Esophagus muscularis mucosa (tissue), 4 donors: Measurements from ENCODE around the gene ZSCAN4. TPM values are rescaled to one million over a fixed set of nuclear protein-coding genes. Genes with fewer than 3 reads are reported as not detected.

Experiments used
- DNase-seq: peaks from one replicate; pipeline ENCODE4 v3.0.0-alpha.2; 2017; ENCODE audit errors: extremely low spot score
- H3K27ac ChIP-seq, 4 donors: fragments of 200-600 bp; sonication (generic); replicated peaks in 1 of 4; 1 replicate in 3 of 4; 2 replicates in 1 of 4; pipeline ENCODE4 v1.5.1; 2016 to 2019; ENCODE audit warnings: mild to moderate bottlenecking in 1 of 4
- H3K27me3 ChIP-seq, 4 donors: fragments of 200-600 bp; sonication (generic); one replicate each; pipeline versions ENCODE4 v1.5.1 to v1.6.0; 2016 to 2019
- H3K36me3 ChIP-seq, 4 donors: fragments of 200-600 bp; sonication (generic); one replicate each; pipeline ENCODE4 v1.5.1; 2016 to 2019
- H3K4me1 ChIP-seq, 4 donors: fragments of 200-600 bp; sonication (generic); one replicate each; pipeline ENCODE4 v1.5.1; 2016 to 2019
- H3K4me3 ChIP-seq, 4 donors: fragments of 200-600 bp; sonication (generic); 1 replicate in 2 of 4; 2 replicates in 2 of 4; pipeline ENCODE4 v1.5.1; 2016 to 2019; ENCODE audit warnings: mild to moderate bottlenecking in 4 of 4, moderate library complexity in 1 of 4
- H3K9me3 ChIP-seq, 4 donors: fragments of 200-600 bp; sonication (generic); 1 replicate in 3 of 4; 2 replicates in 1 of 4; pipeline ENCODE4 v1.5.1; 2016 to 2019
- EP300 ChIP-seq: sonication (generic); formaldehyde crosslinking; IDR thresholded peaks from one replicate; pipeline ENCODE4 v1.6.1; 2017; ENCODE audit warnings: antibody characterized with exemption
- POLR2A ChIP-seq: fragments of 450-650 bp; IDR thresholded peaks from one replicate; pipeline ENCODE4 v1.6.1; 2017; ENCODE audit warnings: antibody characterized with exemption, moderate library complexity, mild to moderate bottlenecking, low read depth
- POLR2AphosphoS5 ChIP-seq, 2 donors: sonication (generic); formaldehyde crosslinking; IDR thresholded peaks; one replicate each; pipeline ENCODE4 v1.6.1; 2017; ENCODE audit warnings: antibody characterized with exemption in 2 of 2
- WGBS: methylation state at CpG from one replicate; pipeline ENCODE4 v1.1.5; 2018; 5-methylcytosine and 5-hydroxymethylcytosine counted together
- intact Hi-C: fragments of 100-400 bp; cut with DNase I; formaldehyde crosslinking; loops from one replicate; pipeline ENCODE4 v1.15.1; 2023
- total RNA-seq, 4 donors: library from RNA; depleted of rRNA; stranded (reverse); fragments of >200 nt; gene quantifications; one replicate each; pipeline versions ENCODE4 v1.1.0 to v1.2.1, GENCODE V29; 2016
- TF ChIP-seq, protein P1 (sequence below), 3 experiments: fragments of 200-600 bp in 2 of 3; fragments of 450-650 bp in 1 of 3; sonication (generic) in 2 of 3; IDR thresholded peaks; one replicate each; pipeline ENCODE4 v1.5.1; 2017 to 2019; ENCODE audit warnings: antibody characterized with exemption in 3 of 3, mild to moderate bottlenecking in 2 of 3, moderate library complexity in 1 of 3

The ZSCAN4 gene
- total RNA-seq, 4 donors from 2014 or later = not detected

DNA sequence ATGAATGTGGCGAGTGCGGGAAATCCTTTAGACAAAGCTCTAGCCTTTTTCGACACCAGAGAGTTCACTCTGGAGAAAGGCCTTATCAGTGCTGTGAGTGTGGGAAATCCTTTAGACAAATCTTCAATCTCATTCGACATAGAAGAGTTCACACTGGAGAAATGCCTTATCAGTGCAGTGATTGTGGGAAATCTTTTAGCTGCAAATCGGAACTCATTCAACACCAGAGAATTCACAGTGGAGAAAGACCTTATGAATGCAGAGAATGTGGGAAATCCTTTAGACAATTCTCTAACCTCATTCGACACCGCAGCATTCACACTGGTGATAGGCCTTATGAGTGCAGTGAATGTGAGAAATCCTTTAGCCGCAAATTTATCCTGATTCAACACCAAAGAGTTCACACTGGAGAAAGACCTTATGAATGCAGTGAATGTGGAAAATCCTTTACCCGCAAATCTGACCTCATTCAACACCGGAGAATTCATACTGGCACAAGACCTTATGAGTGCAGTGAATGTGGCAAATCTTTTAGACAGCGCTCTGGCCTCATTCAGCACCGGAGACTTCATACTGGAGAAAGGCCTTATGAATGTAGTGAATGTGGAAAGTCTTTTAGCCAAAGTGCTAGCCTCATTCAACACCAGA is 18.8 kb downstream of the ZSCAN4 start:
- H3K36me3 ChIP-seq = peaks cover 36 to 57% (median 47%) of the 10 kb centered on the region in 4 donors
- no peaks in the 10 kb centered on the region for H3K27me3 ChIP-seq
- H3K4me1 ChIP-seq = peaks cover 15 to 17% (median 16%) of the 10 kb centered on the region in 4 donors
- TF ChIP-seq, protein P1, sequence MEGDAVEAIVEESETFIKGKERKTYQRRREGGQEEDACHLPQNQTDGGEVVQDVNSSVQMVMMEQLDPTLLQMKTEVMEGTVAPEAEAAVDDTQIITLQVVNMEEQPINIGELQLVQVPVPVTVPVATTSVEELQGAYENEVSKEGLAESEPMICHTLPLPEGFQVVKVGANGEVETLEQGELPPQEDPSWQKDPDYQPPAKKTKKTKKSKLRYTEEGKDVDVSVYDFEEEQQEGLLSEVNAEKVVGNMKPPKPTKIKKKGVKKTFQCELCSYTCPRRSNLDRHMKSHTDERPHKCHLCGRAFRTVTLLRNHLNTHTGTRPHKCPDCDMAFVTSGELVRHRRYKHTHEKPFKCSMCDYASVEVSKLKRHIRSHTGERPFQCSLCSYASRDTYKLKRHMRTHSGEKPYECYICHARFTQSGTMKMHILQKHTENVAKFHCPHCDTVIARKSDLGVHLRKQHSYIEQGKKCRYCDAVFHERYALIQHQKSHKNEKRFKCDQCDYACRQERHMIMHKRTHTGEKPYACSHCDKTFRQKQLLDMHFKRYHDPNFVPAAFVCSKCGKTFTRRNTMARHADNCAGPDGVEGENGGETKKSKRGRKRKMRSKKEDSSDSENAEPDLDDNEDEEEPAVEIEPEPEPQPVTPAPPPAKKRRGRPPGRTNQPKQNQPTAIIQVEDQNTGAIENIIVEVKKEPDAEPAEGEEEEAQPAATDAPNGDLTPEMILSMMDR (IDR thresholded peaks at IDR 0.05) = no peak
- TF ChIP-seq POLR2A (no peak), POLR2AphosphoS5 (IDR thresholded peaks at IDR 0.05) (no peak), EP300 (no peak)
- WGBS = 92% methylated on average over 12 of the region's 12 CpGs
- H3K27ac ChIP-seq = no peak overlapping the region
- no peak overlapping the region for H3K4me3 ChIP-seq
- H3K9me3 ChIP-seq = peaks cover 14 to 93% (median 74%) of the 10 kb centered on the region in 4 donors
- intact Hi-C loops = no loop called here
- no peak for DNase-seq

DNA sequence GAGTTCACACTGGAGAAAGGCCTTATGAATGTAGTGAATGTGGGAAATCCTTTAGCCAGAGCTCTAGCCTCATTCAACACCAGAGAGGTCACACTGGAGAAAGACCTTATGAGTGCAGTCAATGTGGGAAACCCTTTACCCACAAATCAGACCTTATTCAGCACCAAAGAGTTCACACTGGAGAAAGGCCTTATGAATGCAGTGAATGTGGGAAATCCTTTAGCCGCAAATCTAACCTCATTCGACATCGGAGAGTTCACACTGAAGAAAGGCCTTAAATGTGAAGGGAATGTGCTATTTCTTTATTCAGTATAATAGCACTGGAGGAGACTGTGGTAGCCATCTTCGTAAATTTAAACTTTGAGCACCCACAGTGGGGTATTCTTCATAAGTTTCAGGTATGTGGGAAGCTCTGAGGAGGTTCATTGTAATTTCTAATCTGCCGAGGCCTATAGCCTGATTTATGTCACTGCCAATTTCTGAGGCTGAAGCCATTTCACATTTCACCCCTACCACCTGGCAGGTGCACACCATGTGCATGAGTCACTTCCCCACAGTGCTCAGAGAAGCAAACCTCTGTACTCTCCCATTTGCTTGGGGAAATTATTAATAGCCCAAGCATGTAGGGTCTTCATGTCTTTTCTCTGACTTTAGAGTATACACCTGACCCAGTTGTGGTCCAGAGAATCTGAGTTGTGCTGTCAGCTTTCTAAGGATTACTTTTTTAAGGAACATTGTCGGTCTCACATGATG is 19.5 kb downstream of the ZSCAN4 start:
- Histone ChIP-seq H3K9me3 (peaks cover 14 to 96% (median 76%) of the 10 kb centered on the region in 4 donors), H3K4me1 (peaks cover 8 to 10% (median 9%) of the 10 kb centered on the region in 4 donors), H3K27ac (no peak overlapping the region), H3K27me3 (no peaks in the 10 kb centered on the region), H3K4me3 (no peak overlapping the region), H3K36me3 (peaks cover 36 to 62% (median 47%) of the 10 kb centered on the region in 4 donors)
- TF ChIP-seq, protein P1 (IDR thresholded peaks at IDR 0.05) = no peak
- no peak for TF ChIP-seq POLR2A
- TF ChIP-seq POLR2AphosphoS5 (IDR thresholded peaks at IDR 0.05) = no peak
- TF ChIP-seq EP300 = no peak
- intact Hi-C loops = no loop called here
- 97% methylated on average over 6 of the region's 6 CpGs for WGBS
- no peak for DNase-seq

DNA sequence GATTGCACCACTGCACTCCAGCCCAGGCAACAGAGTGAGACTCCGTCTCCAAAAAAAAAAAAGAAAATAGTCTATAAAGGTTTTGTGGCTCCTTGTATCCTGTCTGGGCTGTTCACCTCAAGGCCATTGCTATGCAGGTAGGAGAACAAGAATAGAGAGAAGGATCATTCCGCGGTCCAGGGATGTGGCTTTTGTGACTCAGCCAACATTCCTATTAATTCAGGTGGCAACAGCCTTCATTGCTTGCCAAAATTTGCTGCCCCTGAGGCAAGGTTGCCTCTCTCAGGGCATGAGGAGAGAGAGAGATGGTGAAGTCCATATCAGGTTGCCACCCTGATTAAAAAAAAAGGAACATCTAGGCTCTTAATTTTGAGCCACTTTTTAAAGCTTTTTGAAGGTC is 21.0 kb downstream of the ZSCAN4 start:
- 94% methylated on average over 3 of the region's 3 CpGs for WGBS
- Histone ChIP-seq H3K27ac (no peak overlapping the region), H3K4me3 (no peak overlapping the region), H3K27me3 (no peaks in the 10 kb centered on the region), H3K36me3 (peaks cover 29 to 48% (median 36%) of the 10 kb centered on the region in 4 donors), H3K9me3 (peaks cover 14 to 96% (median 75%) of the 10 kb centered on the region in 4 donors), H3K4me1 (no peaks in the 10 kb centered on the region)
- TF ChIP-seq POLR2AphosphoS5 (IDR thresholded peaks at IDR 0.05) (no peak), EP300 (no peak), POLR2A (no peak)
- TF ChIP-seq, protein P1 (IDR thresholded peaks at IDR 0.05) = no peak
- no peak for DNase-seq
- intact Hi-C loops = no loop called here

DNA sequence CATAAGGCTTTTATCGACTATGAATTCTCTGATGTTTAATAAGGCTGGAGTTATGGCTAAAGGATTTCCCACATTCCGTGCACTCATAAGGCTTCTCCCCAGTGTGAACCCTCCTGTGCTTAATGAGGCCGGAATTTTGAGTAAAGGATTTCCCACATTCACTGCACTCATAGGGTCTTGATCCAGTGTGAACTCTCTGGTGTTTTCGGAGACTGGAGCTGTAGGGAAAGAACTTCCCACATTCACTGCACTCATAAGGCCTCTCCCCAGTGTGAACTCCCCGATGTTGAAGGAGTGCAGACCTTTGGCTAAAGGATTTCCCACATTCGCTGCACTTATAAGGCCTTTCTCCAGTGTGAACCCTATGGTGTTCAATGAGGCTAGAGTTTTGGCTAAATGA is 32.9 kb downstream of the ZSCAN4 start:
- DNase-seq = no peak
- Histone ChIP-seq H3K9me3 (peaks cover 0 to 93% (median 59%) of the 10 kb centered on the region in 4 donors), H3K27me3 (no peaks in the 10 kb centered on the region), H3K27ac (no peak overlapping the region), H3K4me1 (peaks cover 3 to 26% (median 21%) of the 10 kb centered on the region in 4 donors), H3K4me3 (no peak overlapping the region), H3K36me3 (peaks cover 44 to 81% (median 54%) of the 10 kb centered on the region in 4 donors)
- TF ChIP-seq POLR2AphosphoS5 (IDR thresholded peaks at IDR 0.05) (no peak), POLR2A (no peak)
- intact Hi-C loops = no loop called here
- 95% methylated on average over 5 of the region's 6 CpGs for WGBS

- WGBS = 92% methylated on average over 1 of the region's 1 CpG
- Histone ChIP-seq H3K36me3 (peaks cover 31 to 38% (median 36%) of the 10 kb centered on the region in 4 donors), H3K27me3 (no peaks in the 10 kb centered on the region), H3K4me1 (peaks cover 16 to 47% (median 37%) of the 10 kb centered on the region in 4 donors), H3K9me3 (peaks cover 0 to 92% (median 62%) of the 10 kb centered on the region in 4 donors), H3K27ac (no peak overlapping the region), H3K4me3 (peak overlapping the region in 2 of 4 donors; percentile 14 to 69)
- TF ChIP-seq POLR2AphosphoS5 (IDR thresholded peaks at IDR 0.05) (no peak), POLR2A (no peak), EP300 (no peak)
- TF ChIP-seq, protein P1 (IDR thresholded peaks at IDR 0.05) = no peak
- intact Hi-C loops = no loop called here
- no peak for DNase-seq
Observed at GRCh38 chr19:57706346-57706745, 37.6 kb downstream of the ZSCAN4 start.
